IPS-18a (cell line): ENCODE measurements around the gene SSC4D.

ENCODE experiments used
- H3K27ac ChIP-seq: one replicate; pipeline ENCODE4 v1.5.1; 2013; ENCODE audit warnings: low read length
- H3K27me3 ChIP-seq: one replicate; pipeline ENCODE4 v1.6.1; 2013; ENCODE audit warnings: mild to moderate bottlenecking, low read length; ENCODE audit not compliant: control insufficient read depth, insufficient read depth
- H3K36me3 ChIP-seq: one replicate; pipeline ENCODE4 v1.6.1; 2013; ENCODE audit warnings: low read depth, low read length; ENCODE audit not compliant: control insufficient read depth
- H3K4me1 ChIP-seq: one replicate; pipeline ENCODE4 v1.6.1; 2013; ENCODE audit warnings: low read depth, low read length; ENCODE audit not compliant: control insufficient read depth
- H3K4me3 ChIP-seq: one replicate; pipeline ENCODE4 v1.5.1; 2013; ENCODE audit warnings: low read length
- H3K9ac ChIP-seq: one replicate; pipeline ENCODE4 v1.6.1; 2013; ENCODE audit warnings: mild to moderate bottlenecking, low read length, moderate library complexity
- H3K9me3 ChIP-seq: one replicate; pipeline ENCODE4 v1.6.1; 2013; ENCODE audit warnings: low read depth, low read length; ENCODE audit not compliant: control insufficient read depth

The SSC4D gene

DNA sequence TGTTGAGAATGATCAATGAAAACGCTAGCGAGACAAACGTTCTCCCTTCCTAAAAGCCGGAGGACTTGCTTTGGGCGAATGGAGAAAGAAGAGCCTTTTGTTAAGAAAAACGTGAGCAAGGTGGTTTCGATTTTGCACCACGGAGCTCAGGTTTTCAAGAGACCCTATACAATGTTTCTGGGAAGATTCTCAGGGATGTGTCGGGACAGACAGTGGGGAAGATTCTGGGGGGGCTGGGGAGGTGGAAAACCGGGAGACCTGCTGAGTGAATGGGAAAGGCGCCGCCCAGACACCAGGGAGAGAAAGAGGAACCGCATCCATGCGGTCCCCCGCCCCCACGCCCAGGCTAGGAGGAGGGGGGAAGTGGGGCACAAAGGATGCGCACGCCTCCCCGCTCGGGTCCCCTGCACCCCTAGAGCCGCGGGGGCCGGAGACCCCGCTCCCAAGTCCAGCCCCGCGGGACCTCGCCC is 51.5 kb downstream of the SSC4D start:
- peak overlapping the region; percentile 93 for H3K9ac ChIP-seq
- H3K27ac ChIP-seq, result peak overlapping the region; percentile 87
- peaks cover 27% of the 10 kb centered on the region for H3K36me3 ChIP-seq

DNA sequence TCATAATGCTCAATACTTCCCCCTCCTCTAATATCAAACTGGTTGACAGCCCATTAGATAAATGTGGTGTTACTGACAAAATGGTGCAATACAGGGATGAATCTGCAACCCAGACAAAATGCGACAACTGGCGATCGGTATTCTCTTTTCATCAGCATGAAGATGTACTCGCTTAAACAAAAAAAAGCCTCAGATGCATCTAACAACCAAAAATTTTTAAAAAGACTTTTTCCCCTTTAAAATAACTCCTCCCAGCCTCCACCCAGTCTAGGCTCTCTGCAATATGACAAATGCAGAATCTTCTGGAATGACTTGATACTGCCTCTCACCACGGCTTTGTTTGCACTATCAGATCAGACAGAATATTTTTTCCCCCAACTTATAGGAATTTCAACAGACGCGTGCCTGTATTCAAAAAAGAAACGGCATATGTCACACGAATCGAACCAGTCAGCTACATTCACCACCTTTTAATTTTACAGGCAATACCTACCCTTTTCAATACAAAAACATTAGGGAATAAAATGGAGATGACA is 52.0 kb downstream of the SSC4D start:
- peaks cover 28% of the 10 kb centered on the region for H3K4me1 ChIP-seq

More for the DNA sequence above, 51.5 kb downstream of the SSC4D start:
- H3K4me3 ChIP-seq, result peak overlapping the region; percentile 94
- H3K27me3 ChIP-seq, result no peaks in the 10 kb centered on the region
- H3K4me1 ChIP-seq, result peaks cover 28% of the 10 kb centered on the region
- H3K9me3 ChIP-seq, result no peaks in the 10 kb centered on the region

DNA sequence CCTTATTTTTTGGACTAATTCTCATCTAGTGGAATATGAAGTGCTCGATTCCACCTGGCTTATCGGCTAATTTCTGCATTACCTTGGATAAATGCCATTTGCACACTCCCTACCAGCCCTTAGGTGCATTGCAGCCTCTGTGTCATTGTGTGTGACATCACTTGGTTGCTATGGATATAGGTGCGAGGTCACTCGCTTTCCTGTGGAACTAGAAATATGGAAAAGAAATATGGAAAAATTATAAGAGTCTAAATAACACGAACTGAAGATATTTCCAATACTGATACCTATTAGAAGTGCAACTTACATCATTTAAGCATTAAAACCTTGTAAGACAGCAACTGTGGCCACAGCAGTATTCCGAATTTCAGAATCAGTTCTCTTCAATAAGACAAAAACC is 52.7 kb downstream of the SSC4D start:
- H3K9ac ChIP-seq, result peak overlapping the region; percentile 93

More for the DNA sequence above, 52.0 kb downstream of the SSC4D start:
- H3K36me3 ChIP-seq, result peaks cover 27% of the 10 kb centered on the region
- peak overlapping the region; percentile 87 for H3K27ac ChIP-seq
- H3K4me3 ChIP-seq, result peak overlapping the region; percentile 94
- H3K9ac ChIP-seq, result peak overlapping the region; percentile 93
- no peaks in the 10 kb centered on the region for H3K9me3 ChIP-seq
- no peaks in the 10 kb centered on the region for H3K27me3 ChIP-seq

DNA sequence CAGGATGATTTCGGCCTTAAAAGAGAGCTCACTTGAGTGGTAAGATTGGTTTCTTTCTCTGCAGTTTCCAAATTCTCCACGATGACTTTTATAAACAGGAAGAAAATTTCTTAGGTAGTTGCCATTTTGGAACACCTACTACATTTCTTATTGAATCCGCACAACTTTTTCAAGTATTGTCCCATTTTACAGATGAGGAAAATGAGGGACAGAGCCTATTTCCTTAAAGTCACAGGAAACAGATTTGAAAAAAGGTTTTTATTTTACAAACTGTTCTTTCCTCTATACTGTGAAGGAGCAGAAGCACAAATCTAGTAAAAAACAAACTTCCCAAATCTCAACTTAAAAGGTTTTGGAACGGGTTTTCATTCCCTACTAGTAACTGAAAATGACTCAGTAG is 53.4 kb downstream of the SSC4D start:
- Histone ChIP-seq H3K27ac (no peak overlapping the region), H3K4me3 (peak overlapping the region; percentile 15), H3K27me3 (no peaks in the 10 kb centered on the region), H3K4me1 (peaks cover 31% of the 10 kb centered on the region), H3K36me3 (peaks cover 32% of the 10 kb centered on the region), H3K9ac (no peak overlapping the region), H3K9me3 (no peaks in the 10 kb centered on the region)

More for the DNA sequence above, 52.7 kb downstream of the SSC4D start:
- Histone ChIP-seq H3K36me3 (peaks cover 31% of the 10 kb centered on the region), H3K27me3 (no peaks in the 10 kb centered on the region), H3K4me3 (peak overlapping the region; percentile 94), H3K27ac (no peak overlapping the region), H3K4me1 (peaks cover 31% of the 10 kb centered on the region), H3K9me3 (no peaks in the 10 kb centered on the region)

DNA sequence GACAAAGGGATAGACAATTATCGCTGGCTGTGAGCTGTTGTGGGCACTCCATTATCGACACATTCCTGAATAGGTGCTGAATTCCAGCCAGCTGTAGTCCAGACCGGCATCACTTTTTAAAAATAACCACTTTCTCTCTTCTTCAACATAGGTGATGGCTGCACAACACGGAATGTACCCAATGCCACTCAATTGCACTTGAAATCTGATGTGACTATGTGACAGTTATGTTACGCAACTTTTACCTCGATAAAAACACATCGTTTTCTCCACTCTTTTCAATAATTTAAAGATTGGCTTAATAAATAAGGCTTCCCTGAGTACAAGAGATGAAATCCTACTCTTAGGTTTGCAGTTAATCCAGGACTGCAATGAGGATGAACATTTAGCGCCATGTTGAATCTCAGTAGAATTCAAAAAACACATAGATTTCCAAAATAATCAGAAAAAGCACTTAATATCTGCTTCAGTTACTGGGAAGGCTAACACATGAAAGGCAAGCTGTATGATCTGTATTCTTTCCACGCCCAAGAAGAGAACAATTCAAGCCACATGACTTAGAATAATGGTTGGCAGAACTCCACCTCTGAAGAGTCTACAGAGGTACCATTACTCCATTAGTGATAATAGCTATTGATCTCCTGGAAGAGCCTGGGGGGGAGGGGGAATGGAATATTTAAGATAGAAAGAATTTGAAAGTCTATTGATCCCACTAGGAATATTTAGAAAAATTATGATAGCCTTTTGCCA is 54.3 kb downstream of the SSC4D start:
- no peak overlapping the region for H3K9ac ChIP-seq
- peaks cover 42% of the 10 kb centered on the region for H3K36me3 ChIP-seq
- no peaks in the 10 kb centered on the region for H3K9me3 ChIP-seq
- peak overlapping the region; percentile 7 for H3K4me3 ChIP-seq
- H3K4me1 ChIP-seq, result peaks cover 31% of the 10 kb centered on the region
- H3K27me3 ChIP-seq, result no peaks in the 10 kb centered on the region
- H3K27ac ChIP-seq, result no peak overlapping the region

DNA sequence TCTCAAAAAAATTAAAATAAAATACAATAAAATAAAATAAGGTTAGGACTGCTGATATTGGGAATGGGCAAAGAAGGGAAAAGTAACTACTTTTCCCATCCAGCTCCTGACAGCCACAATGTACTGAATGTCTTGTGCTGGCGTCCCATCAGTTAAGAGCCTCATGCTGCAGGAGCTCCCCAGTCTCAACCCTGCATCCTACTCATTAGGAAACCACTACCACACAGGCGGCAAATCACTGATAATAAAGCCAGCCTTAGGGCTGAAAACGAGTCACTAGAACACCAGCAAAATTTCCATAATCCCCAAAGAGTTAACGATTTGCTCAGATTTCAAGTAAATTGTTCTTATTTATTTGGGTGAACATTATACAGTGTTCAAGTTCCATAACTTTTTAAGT is 55.0 kb downstream of the SSC4D start:
- H3K4me1 ChIP-seq, result peaks cover 25% of the 10 kb centered on the region
- H3K4me3 ChIP-seq, result peak overlapping the region; percentile 7
- H3K27ac ChIP-seq, result no peak overlapping the region

DNA sequence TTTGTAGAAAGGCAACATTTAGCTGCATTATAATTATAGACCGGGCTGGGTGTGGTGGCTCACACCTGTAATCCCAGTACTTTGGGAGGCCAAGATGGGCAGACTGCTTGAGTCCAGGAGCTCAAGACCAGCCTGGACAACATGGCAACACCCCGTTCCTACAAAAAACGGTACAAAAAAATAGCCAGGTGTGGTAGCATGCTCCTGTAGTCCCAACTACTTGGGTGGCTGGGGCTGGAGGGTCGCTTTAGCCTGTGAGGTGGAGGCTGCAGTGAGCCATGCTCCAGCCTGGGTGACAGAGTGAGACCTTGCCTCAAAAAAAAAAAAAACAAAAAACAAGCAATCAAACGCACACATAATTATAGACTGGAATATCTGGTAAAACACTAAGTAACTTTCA is 55.8 kb downstream of the SSC4D start:
- Histone ChIP-seq H3K9me3 (no peaks in the 10 kb centered on the region), H3K36me3 (peaks cover 54% of the 10 kb centered on the region), H3K4me1 (peaks cover 25% of the 10 kb centered on the region), H3K9ac (no peak overlapping the region), H3K27me3 (no peaks in the 10 kb centered on the region), H3K27ac (no peak overlapping the region), H3K4me3 (no peak overlapping the region)

More for the DNA sequence above, 55.0 kb downstream of the SSC4D start:
- Histone ChIP-seq H3K9ac (no peak overlapping the region), H3K27me3 (no peaks in the 10 kb centered on the region), H3K36me3 (peaks cover 48% of the 10 kb centered on the region), H3K9me3 (no peaks in the 10 kb centered on the region)

DNA sequence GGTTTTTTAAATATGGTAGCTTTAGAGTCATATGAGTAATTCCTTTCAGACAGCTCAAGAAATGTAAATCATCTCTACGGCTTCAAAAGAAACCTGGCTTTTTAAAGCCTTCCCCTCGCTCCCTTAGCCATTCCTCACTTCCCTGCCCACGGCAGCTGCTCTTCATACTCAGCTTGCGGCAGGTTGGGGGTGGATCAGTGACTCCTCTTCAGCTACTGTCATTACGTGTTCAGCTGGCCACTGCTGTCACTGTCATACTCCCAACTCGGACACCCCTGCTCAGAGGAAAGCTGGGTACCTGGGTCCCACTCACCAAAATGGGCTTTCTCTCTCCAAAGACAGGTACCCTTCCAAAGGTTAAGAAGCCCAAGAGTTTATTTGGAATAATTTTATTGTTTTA is 57.3 kb downstream of the SSC4D start:
- peaks cover 65% of the 10 kb centered on the region for H3K36me3 ChIP-seq
- H3K9ac ChIP-seq, result no peak overlapping the region
- no peaks in the 10 kb centered on the region for H3K9me3 ChIP-seq
- no peak overlapping the region for H3K27ac ChIP-seq
- H3K4me3 ChIP-seq, result no peak overlapping the region
- H3K27me3 ChIP-seq, result no peaks in the 10 kb centered on the region
- H3K4me1 ChIP-seq, result peaks cover 25% of the 10 kb centered on the region

DNA sequence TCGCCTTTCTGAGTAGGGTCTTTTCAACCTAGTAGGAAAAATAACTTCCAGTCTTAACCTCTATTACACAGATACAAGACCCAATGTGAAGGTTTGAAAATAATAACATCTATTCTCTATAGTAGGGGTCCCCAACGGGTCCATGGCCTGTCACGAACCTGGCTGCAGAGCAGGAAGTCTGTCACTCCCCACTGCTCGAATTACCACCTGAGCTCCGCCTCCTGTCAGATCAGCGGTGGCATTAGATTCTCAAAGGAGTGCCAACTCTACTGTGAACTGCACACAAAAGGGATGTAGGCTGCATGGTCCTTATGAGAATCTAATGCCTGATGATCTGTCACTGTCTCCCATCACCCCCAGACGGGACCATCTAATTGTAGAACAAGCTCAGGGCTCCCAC is 58.1 kb downstream of the SSC4D start:
- no peaks in the 10 kb centered on the region for H3K9me3 ChIP-seq
- H3K4me1 ChIP-seq, result peaks cover 19% of the 10 kb centered on the region
- no peak overlapping the region for H3K9ac ChIP-seq
- no peak overlapping the region for H3K4me3 ChIP-seq
- H3K27me3 ChIP-seq, result no peaks in the 10 kb centered on the region
- H3K27ac ChIP-seq, result no peak overlapping the region
- peaks cover 65% of the 10 kb centered on the region for H3K36me3 ChIP-seq

DNA sequence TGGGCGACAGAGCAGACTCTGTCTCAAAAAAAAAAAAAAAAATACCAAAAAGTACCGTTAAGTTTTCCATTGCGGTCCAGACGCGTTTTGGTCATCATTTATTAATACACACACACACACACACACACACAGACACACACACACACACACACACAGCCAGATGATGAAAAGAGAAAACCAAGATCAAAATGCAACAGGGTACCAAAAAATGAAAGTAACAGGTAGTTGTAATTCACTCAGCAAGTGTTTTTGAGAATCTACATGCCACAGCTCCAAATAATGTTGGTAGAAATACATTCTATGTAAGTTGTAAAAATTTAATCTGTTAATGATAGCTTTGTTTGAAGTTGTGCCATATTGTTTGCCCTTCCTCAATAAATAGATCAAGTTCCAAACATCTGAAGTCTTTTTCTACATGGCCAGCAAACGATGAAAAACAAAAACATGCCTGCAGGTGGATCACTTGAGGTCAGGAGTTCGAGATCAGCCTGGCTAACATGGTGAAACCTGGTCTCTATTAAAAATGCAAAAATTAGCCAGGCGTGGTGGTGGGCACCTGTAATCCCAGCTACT is 60.1 kb downstream of the SSC4D start:
- no peaks in the 10 kb centered on the region for H3K9me3 ChIP-seq
- no peak overlapping the region for H3K4me3 ChIP-seq
- H3K4me1 ChIP-seq, result peaks cover 3% of the 10 kb centered on the region
- no peaks in the 10 kb centered on the region for H3K27me3 ChIP-seq
- H3K27ac ChIP-seq, result no peak overlapping the region
- H3K9ac ChIP-seq, result no peak overlapping the region
- H3K36me3 ChIP-seq, result peaks cover 65% of the 10 kb centered on the region

DNA sequence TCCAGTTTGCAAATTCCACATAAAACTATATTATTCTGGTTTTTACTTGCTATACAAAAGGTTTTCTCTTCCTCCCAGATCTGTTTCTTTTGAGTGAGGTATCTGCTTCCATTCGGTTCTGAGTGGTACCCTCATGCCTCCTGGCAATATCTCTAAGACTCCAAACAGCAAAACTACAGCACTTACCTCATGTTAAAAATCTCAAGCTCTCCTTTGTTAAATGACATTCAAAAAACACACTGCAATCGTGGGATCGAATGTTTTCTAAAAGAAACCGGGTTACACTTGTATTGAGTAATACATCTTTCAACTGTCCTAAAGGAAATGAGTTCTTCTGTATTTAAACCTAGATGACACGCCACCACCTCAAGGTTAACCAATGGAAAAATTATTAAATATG is 61.8 kb downstream of the SSC4D start:
- Histone ChIP-seq H3K27me3 (no peaks in the 10 kb centered on the region), H3K36me3 (peaks cover 80% of the 10 kb centered on the region), H3K9ac (no peak overlapping the region), H3K4me3 (no peak overlapping the region), H3K4me1 (peaks cover 3% of the 10 kb centered on the region), H3K27ac (no peak overlapping the region), H3K9me3 (no peaks in the 10 kb centered on the region)
